GM19438 (cell line): ENCODE results near the gene MAP4K4.

ENCODE experiments used
- ATAC-seq: cut with Tn5 transposase; IDR thresholded peaks from one replicate; pipeline ENCODE4 v1.9.1; 2021; ENCODE audit warnings: low read depth; ENCODE audit not compliant: unreplicated experiment

The MAP4K4 gene

GRCh38 chr2:101718479-101718878 is 21.0 kb downstream of the MAP4K4 start:
- ATAC-seq: no peak

GRCh38 chr2:101718993-101719571 is 21.6 kb downstream of the MAP4K4 start:
- no peak for ATAC-seq

- no peak for ATAC-seq
Observed at GRCh38 chr2:101720732-101721131, 23.2 kb downstream of the MAP4K4 start.

GRCh38 chr2:101722864-101723263 is 25.4 kb downstream of the MAP4K4 start:
- ATAC-seq: no peak

- ATAC-seq: no peak
Observed at GRCh38 chr2:101723371-101724124, 26.0 kb downstream of the MAP4K4 start.

GRCh38 chr2:101724125-101724474 is 26.6 kb downstream of the MAP4K4 start:
- ATAC-seq: no peak

GRCh38 chr2:101725038-101725437 is 27.5 kb downstream of the MAP4K4 start:
- no peak for ATAC-seq

- ATAC-seq: no peak
Observed at GRCh38 chr2:101725515-101726192, 28.1 kb downstream of the MAP4K4 start.

GRCh38 chr2:101728865-101729264 is 31.4 kb downstream of the MAP4K4 start:
- no peak for ATAC-seq

- ATAC-seq: no peak
Observed at GRCh38 chr2:101729521-101730190, 32.1 kb downstream of the MAP4K4 start.

- no peak for ATAC-seq
Observed at GRCh38 chr2:101731221-101732054, 33.9 kb downstream of the MAP4K4 start.

- no peak for ATAC-seq
Observed at GRCh38 chr2:101732199-101732598, 34.7 kb downstream of the MAP4K4 start.

- no peak for ATAC-seq
Observed at GRCh38 chr2:101732773-101733256, 35.3 kb downstream of the MAP4K4 start.

GRCh38 chr2:101733257-101733993 is 35.9 kb downstream of the MAP4K4 start:
- no peak for ATAC-seq

GRCh38 chr2:101734505-101735165 is 37.1 kb downstream of the MAP4K4 start:
- no peak for ATAC-seq

- no peak for ATAC-seq
Observed at GRCh38 chr2:101735166-101735533, 37.6 kb downstream of the MAP4K4 start.

GRCh38 chr2:101736233-101736632 is 38.7 kb downstream of the MAP4K4 start:
- ATAC-seq: no peak

GRCh38 chr2:101736861-101737291 is 39.4 kb downstream of the MAP4K4 start:
- no peak for ATAC-seq
